ENCODE data around the gene SLC31A2. TPM values are rescaled to one million over a fixed set of nuclear protein-coding genes. Genes with fewer than 3 reads are reported as not detected.

The SLC31A2 gene
- total and polyA plus RNA-seq, 2 experiments from 2014 or later = 1.8 to 3.8 TPM

GRCh38 chr9:113129466-113129865 is 21.3 kb upstream of the SLC31A2 start:
- H3K4me2 ChIP-seq = no peak overlapping the region
- no peak overlapping the region for H2AFZ ChIP-seq
- H4K20me1 ChIP-seq (replicated peaks; ENCODE audit: insufficient read depth) = no peaks in the 10 kb centered on the region
- no peak overlapping the region for H3K27ac ChIP-seq (ENCODE audit: low read depth)
- H3K36me3 ChIP-seq (ENCODE audit: insufficient read depth) = no peaks in the 10 kb centered on the region
- Mint-ChIP-seq H3K4me3 (no peak overlapping the region), H3K27me3 (ENCODE audit: insufficient read depth, low read depth, poor library complexity) (no peaks in the 10 kb centered on the region), H3K36me3 (ENCODE audit: low read depth) (no peaks in the 10 kb centered on the region), H3K27ac (no peak overlapping the region), H3K9me3 (no peaks in the 10 kb centered on the region; the same call in 2 of the 3 replicates), H3K4me1 (peaks cover 5% of the 10 kb centered on the region; the same call in 1 of the 3 replicates)
- no peaks in the 10 kb centered on the region for H3K79me2 ChIP-seq (replicated peaks; ENCODE audit: insufficient read depth)
- TF ChIP-seq ZNF114 (CRISPR knock-in tag; IDR thresholded peaks at IDR 0.05) = no peak
- no peak for TF ChIP-seq ZNF331 (CRISPR knock-in tag; IDR thresholded peaks at IDR 0.05; ENCODE audit: low read depth)
- no peak for TF ChIP-seq JUNB (IDR thresholded peaks at IDR 0.05; ENCODE audit: unreplicated experiment)
- no peak for TF ChIP-seq EZH2phosphoT487 (IDR thresholded peaks at IDR 0.05; ENCODE audit: unreplicated experiment)
- ATAC-seq (no peak), DNase-seq (ENCODE audit: low spot score) (no peak)
- H3K4me3 ChIP-seq = no peak overlapping the region
- H3K9me2 ChIP-seq (ENCODE audit: insufficient read depth) = no peaks in the 10 kb centered on the region
- H3K27me3 ChIP-seq (ENCODE audit: insufficient read depth) = no peaks in the 10 kb centered on the region
- no peaks in the 10 kb centered on the region for H3F3A ChIP-seq (replicated peaks; ENCODE audit: low read depth)
- H3K4me1 ChIP-seq (ENCODE audit: insufficient read depth) = no peaks in the 10 kb centered on the region

GRCh38 chr9:113129884-113130283 is 20.9 kb upstream of the SLC31A2 start:
- no peak overlapping the region for H3K4me2 ChIP-seq
- peaks cover 5% of the 10 kb centered on the region; the same call in 1 of the 3 replicates for H3K4me1 Mint-ChIP-seq
- H3K36me3 Mint-ChIP-seq (ENCODE audit: low read depth) = no peaks in the 10 kb centered on the region
- ATAC-seq = peak; percentile 28; the same call in 1 of the 3 replicates
- H3K4me3 Mint-ChIP-seq = no peak overlapping the region
- H4K20me1 ChIP-seq (replicated peaks; ENCODE audit: insufficient read depth) = no peaks in the 10 kb centered on the region
- H3K27me3 ChIP-seq (ENCODE audit: insufficient read depth) = no peaks in the 10 kb centered on the region
- H3K4me1 ChIP-seq (ENCODE audit: insufficient read depth) = no peaks in the 10 kb centered on the region
- DNase-seq (ENCODE audit: low spot score) = peak; percentile 23
- H3K79me2 ChIP-seq (replicated peaks; ENCODE audit: insufficient read depth) = no peaks in the 10 kb centered on the region
- no peak overlapping the region for H3K27ac ChIP-seq (ENCODE audit: low read depth)
- no peaks in the 10 kb centered on the region for H3K9me2 ChIP-seq (ENCODE audit: insufficient read depth)
- H3K36me3 ChIP-seq (ENCODE audit: insufficient read depth) = no peaks in the 10 kb centered on the region
- no peak overlapping the region for H3K4me3 ChIP-seq
- no peaks in the 10 kb centered on the region for H3F3A ChIP-seq (replicated peaks; ENCODE audit: low read depth)
- no peaks in the 10 kb centered on the region; the same call in 2 of the 3 replicates for H3K9me3 Mint-ChIP-seq
- no peak overlapping the region for H3K27ac Mint-ChIP-seq
- H3K27me3 Mint-ChIP-seq (ENCODE audit: insufficient read depth, low read depth, poor library complexity) = no peaks in the 10 kb centered on the region
- no peak overlapping the region for H2AFZ ChIP-seq
- no peak for TF ChIP-seq CTCF (conservative IDR thresholded peaks at IDR 0.05; ENCODE audit: low read depth in 2 of 2)
- no peak for TF ChIP-seq CREB1 (CRISPR knock-in tag; IDR thresholded peaks at IDR 0.05; ENCODE audit: low read depth)
- TF ChIP-seq, protein P1, sequence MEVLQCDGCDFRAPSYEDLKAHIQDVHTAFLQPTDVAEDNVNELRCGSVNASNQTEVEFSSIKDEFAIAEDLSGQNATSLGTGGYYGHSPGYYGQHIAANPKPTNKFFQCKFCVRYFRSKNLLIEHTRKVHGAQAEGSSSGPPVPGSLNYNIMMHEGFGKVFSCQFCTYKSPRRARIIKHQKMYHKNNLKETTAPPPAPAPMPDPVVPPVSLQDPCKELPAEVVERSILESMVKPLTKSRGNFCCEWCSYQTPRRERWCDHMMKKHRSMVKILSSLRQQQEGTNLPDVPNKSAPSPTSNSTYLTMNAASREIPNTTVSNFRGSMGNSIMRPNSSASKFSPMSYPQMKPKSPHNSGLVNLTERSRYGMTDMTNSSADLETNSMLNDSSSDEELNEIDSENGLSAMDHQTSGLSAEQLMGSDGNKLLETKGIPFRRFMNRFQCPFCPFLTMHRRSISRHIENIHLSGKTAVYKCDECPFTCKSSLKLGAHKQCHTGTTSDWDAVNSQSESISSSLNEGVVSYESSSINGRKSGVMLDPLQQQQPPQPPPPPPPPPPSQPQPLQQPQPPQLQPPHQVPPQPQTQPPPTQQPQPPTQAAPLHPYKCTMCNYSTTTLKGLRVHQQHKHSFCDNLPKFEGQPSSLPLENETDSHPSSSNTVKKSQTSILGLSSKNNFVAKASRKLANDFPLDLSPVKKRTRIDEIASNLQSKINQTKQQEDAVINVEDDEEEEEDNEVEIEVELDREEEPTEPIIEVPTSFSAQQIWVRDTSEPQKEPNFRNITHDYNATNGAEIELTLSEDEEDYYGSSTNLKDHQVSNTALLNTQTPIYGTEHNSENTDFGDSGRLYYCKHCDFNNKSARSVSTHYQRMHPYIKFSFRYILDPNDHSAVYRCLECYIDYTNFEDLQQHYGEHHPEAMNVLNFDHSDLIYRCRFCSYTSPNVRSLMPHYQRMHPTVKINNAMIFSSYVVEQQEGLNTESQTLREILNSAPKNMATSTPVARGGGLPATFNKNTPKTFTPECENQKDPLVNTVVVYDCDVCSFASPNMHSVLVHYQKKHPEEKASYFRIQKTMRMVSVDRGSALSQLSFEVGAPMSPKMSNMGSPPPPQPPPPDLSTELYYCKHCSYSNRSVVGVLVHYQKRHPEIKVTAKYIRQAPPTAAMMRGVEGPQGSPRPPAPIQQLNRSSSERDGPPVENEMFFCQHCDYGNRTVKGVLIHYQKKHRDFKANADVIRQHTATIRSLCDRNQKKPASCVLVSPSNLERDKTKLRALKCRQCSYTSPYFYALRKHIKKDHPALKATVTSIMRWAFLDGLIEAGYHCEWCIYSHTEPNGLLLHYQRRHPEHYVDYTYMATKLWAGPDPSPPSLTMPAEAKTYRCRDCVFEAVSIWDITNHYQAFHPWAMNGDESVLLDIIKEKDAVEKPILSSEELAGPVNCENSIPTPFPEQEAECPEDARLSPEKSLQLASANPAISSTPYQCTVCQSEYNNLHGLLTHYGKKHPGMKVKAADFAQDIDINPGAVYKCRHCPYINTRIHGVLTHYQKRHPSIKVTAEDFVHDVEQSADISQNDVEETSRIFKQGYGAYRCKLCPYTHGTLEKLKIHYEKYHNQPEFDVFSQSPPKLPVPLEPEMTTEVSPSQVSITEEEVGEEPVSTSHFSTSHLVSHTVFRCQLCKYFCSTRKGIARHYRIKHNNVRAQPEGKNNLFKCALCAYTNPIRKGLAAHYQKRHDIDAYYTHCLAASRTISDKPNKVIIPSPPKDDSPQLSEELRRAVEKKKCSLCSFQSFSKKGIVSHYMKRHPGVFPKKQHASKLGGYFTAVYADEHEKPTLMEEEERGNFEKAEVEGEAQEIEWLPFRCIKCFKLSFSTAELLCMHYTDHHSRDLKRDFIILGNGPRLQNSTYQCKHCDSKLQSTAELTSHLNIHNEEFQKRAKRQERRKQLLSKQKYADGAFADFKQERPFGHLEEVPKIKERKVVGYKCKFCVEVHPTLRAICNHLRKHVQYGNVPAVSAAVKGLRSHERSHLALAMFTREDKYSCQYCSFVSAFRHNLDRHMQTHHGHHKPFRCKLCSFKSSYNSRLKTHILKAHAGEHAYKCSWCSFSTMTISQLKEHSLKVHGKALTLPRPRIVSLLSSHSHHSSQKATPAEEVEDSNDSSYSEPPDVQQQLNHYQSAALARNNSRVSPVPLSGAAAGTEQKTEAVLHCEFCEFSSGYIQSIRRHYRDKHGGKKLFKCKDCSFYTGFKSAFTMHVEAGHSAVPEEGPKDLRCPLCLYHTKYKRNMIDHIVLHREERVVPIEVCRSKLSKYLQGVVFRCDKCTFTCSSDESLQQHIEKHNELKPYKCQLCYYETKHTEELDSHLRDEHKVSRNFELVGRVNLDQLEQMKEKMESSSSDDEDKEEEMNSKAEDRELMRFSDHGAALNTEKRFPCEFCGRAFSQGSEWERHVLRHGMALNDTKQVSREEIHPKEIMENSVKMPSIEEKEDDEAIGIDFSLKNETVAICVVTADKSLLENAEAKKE (CRISPR knock-in tag; IDR thresholded peaks at IDR 0.05) = no peak
- TF ChIP-seq EZH2 (IDR thresholded peaks at IDR 0.05; ENCODE audit: low read depth, unreplicated experiment) = no peak
- no peak for TF ChIP-seq NANOG (IDR thresholded peaks at IDR 0.05; ENCODE audit: borderline replicate concordance)
- TF ChIP-seq ZNF114 (CRISPR knock-in tag; IDR thresholded peaks at IDR 0.05) = no peak
- TF ChIP-seq JUNB (IDR thresholded peaks at IDR 0.05; ENCODE audit: unreplicated experiment) = no peak
- no peak for TF ChIP-seq ETS1 (IDR thresholded peaks at IDR 0.05)
- no peak for TF ChIP-seq STAT1 (IDR thresholded peaks at IDR 0.05; ENCODE audit: unreplicated experiment)
- TF ChIP-seq ZNF331 (CRISPR knock-in tag; IDR thresholded peaks at IDR 0.05; ENCODE audit: low read depth) = no peak
